Measurements from ENCODE around the gene CRIM1. TPM values are rescaled to one million over a fixed set of nuclear protein-coding genes. Genes with fewer than 3 reads are reported as not detected.

The CRIM1 gene
- total RNA-seq, 1 donor from 2014 or later: 273 TPM

- H3K27ac ChIP-seq: peak overlapping the region in 1 of 2 donors; percentile 3
- no peak for DNase-seq (ENCODE audit: low spot score in 2 of 2)
- no peaks in the 10 kb centered on the region for H3K4me1 ChIP-seq
- H3K36me3 ChIP-seq: peaks cover 19 to 34% of the 10 kb centered on the region in 2 donors
- no peak for TF ChIP-seq CTCF (IDR thresholded peaks at IDR 0.05)
- H3K4me3 ChIP-seq: no peak overlapping the region
- H3K9me3 ChIP-seq: no peaks in the 10 kb centered on the region
- intact Hi-C loops (cut with DNase I): no loop called here
- H3K27me3 ChIP-seq: no peaks in the 10 kb centered on the region
These were observed 233.7 kb downstream of the CRIM1 start for GRCh38 chr2:36589230-36589630.

GRCh38 chr2:36594849-36595248 lies 239.3 kb downstream of the CRIM1 start:
- Histone ChIP-seq H3K36me3 (peaks cover 3 to 9% of the 10 kb centered on the region in 2 donors), H3K4me3 (no peak overlapping the region), H3K27me3 (no peaks in the 10 kb centered on the region), H3K27ac (no peak overlapping the region), H3K9me3 (no peaks in the 10 kb centered on the region), H3K4me1 (peaks cover 5 to 20% of the 10 kb centered on the region in 2 donors)
- intact Hi-C loops (cut with DNase I): loop anchor here (5.0 kb wide), 2 partner anchors 33 to 67 kb away; no protein-coding TSS in a partner anchor
- no peak for DNase-seq (ENCODE audit: low spot score in 2 of 2)
- TF ChIP-seq CTCF (IDR thresholded peaks at IDR 0.05): no peak

GRCh38 chr2:36596397-36596796 lies 240.8 kb downstream of the CRIM1 start:
- Histone ChIP-seq H3K27ac (no peak overlapping the region), H3K27me3 (no peaks in the 10 kb centered on the region), H3K9me3 (no peaks in the 10 kb centered on the region), H3K4me3 (peak overlapping the region in 1 of 2 donors; percentile 100), H3K36me3 (peaks cover 0 to 3% of the 10 kb centered on the region in 2 donors), H3K4me1 (peaks cover 5 to 20% of the 10 kb centered on the region in 2 donors)
- intact Hi-C loops (cut with DNase I): loop anchor here (2.0 to 5.0 kb wide), 3 partner anchors 34 to 244 kb away; no protein-coding TSS in a partner anchor
- TF ChIP-seq CTCF (IDR thresholded peaks at IDR 0.05): no peak
- DNase-seq (ENCODE audit: low spot score in 2 of 2): no peak

DNA sequence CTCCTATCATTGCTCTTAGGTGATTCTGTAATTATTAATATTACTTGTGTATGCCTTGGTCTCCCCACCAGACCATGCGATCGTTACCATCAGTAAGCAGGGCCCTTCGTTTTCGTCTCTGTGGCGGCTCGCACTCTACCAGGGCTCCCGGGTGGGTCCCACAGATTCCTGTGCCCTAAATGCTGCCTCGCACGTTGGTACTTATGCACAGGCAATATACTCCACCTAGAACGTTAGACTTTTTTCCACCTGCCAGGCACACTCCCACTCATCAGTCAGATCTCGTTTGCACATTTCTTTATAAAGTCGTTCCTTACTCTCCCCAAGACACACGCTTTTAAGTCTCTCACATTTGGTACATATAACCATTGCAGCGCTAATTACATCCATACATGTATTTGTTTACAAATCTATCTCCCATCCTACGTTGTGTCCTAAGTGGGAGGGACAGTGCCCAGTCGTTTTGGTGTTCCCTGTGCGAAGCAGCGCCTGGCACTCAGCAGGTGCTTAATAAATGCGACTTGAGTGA lies 241.5 kb downstream of the CRIM1 start:
- H3K27me3 ChIP-seq: no peaks in the 10 kb centered on the region
- intact Hi-C loops (cut with DNase I): loop anchor here (2.0 to 5.0 kb wide), 3 partner anchors 35 to 244 kb away; no protein-coding TSS in a partner anchor
- peaks cover 0 to 3% of the 10 kb centered on the region in 2 donors for H3K36me3 ChIP-seq
- TF ChIP-seq CTCF (IDR thresholded peaks at IDR 0.05): no peak
- H3K27ac ChIP-seq: no peak overlapping the region
- H3K4me1 ChIP-seq: peaks cover 5 to 20% of the 10 kb centered on the region in 2 donors
- no peaks in the 10 kb centered on the region for H3K9me3 ChIP-seq
- DNase-seq (ENCODE audit: low spot score in 2 of 2): no peak
- peak overlapping the region; percentile 99 to 100 for H3K4me3 ChIP-seq

- no peak for TF ChIP-seq CTCF (IDR thresholded peaks at IDR 0.05)
- H3K4me1 ChIP-seq: peaks cover 5 to 20% of the 10 kb centered on the region in 2 donors
- H3K27ac ChIP-seq: peak within 1 kb of the TSS; percentile 96 to 97
- DNase-seq (ENCODE audit: low spot score in 2 of 2): peak in 1 of 2 donors; percentile 81
- H3K36me3 ChIP-seq: peaks cover 0 to 3% of the 10 kb centered on the region in 2 donors
- intact Hi-C loops (cut with DNase I): loop anchor here (2.0 to 5.0 kb wide), 3 partner anchors 35 to 245 kb away; no protein-coding TSS in a partner anchor
- no peaks in the 10 kb centered on the region for H3K27me3 ChIP-seq
- H3K4me3 ChIP-seq: peak within 1 kb of the TSS; percentile 99 to 100
- no peaks in the 10 kb centered on the region for H3K9me3 ChIP-seq
These were observed 242.2 kb downstream of the CRIM1 start, which contains the start of gene FEZ2 for GRCh38 chr2:36597532-36598377. Gene FEZ2, minus strand, starts transcription at chr2:36598168. Its CDS starts 26 bp downstream, at chr2:36598142.

Other genes with a start within 250 kb of the CRIM1 start
- 31.8 TPM for gene FEZ2, start 242.4 kb downstream of the CRIM1 start, total RNA-seq

Data from ascending aorta (tissue), 2 donors.